ENCODE measurements around the gene HDHD3. TPM values are rescaled to one million over a fixed set of nuclear protein-coding genes. Genes with fewer than 3 reads are reported as not detected.
A peak's percentile ranks its signal among the peaks of the same experiment; 100 is the strongest.

HDHD3 gene
- total RNA-seq, 1 experiment from 2014 or later = 39.5 TPM

DNA sequence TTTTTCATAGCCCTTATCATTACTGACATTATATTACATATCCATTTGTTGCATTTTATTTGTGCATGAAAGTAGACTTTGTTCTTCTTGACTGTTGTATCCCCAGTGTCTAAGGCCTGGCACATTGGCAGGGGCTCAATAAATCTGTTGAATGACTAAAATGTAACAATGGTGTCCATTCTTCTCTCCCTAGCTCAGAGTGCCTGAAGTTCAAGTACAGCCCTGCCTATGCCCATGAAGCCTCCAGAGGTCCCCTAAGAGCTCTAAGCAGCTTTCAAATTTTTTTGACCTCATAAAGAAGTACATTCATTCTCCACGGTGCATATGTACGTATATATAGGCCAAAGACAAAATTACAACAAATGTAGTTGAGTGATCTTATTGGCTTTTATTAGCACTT lies 31.6 kb downstream of the HDHD3 start:
- Histone ChIP-seq H3K9me2 (ENCODE audit: insufficient read depth) (no peaks in the 10 kb centered on the region), H3K4me3 (no peak overlapping the region), H2AFZ (no peak overlapping the region), H4K20me1 (ENCODE audit: insufficient read depth) (no peaks in the 10 kb centered on the region), H3K4me1 (replicated peaks; ENCODE audit: insufficient read depth) (peaks cover 44% of the 10 kb centered on the region), H3K79me2 (ENCODE audit: low read depth) (peaks cover 5% of the 10 kb centered on the region), H3F3A (ENCODE audit: insufficient read depth, low read depth) (peaks cover 39% of the 10 kb centered on the region), H3K27ac (no peak overlapping the region), H3K9me3 (ENCODE audit: insufficient read depth, low read depth) (no peaks in the 10 kb centered on the region), H3K4me2 (no peak overlapping the region), H3K36me3 (ENCODE audit: low read depth) (no peaks in the 10 kb centered on the region), H3K27me3 (ENCODE audit: insufficient read depth, low read depth) (no peaks in the 10 kb centered on the region)
- ChIA-PET CTCF (no interaction called here), POLR2A (ENCODE audit: unreplicated experiment) (no interaction called here)
- TF ChIP-seq, protein P1, sequence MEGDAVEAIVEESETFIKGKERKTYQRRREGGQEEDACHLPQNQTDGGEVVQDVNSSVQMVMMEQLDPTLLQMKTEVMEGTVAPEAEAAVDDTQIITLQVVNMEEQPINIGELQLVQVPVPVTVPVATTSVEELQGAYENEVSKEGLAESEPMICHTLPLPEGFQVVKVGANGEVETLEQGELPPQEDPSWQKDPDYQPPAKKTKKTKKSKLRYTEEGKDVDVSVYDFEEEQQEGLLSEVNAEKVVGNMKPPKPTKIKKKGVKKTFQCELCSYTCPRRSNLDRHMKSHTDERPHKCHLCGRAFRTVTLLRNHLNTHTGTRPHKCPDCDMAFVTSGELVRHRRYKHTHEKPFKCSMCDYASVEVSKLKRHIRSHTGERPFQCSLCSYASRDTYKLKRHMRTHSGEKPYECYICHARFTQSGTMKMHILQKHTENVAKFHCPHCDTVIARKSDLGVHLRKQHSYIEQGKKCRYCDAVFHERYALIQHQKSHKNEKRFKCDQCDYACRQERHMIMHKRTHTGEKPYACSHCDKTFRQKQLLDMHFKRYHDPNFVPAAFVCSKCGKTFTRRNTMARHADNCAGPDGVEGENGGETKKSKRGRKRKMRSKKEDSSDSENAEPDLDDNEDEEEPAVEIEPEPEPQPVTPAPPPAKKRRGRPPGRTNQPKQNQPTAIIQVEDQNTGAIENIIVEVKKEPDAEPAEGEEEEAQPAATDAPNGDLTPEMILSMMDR (conservative IDR thresholded peaks at IDR 0.05) = no peak
- no peak for TF ChIP-seq EZH2 (IDR thresholded peaks at IDR 0.05; ENCODE audit: low read depth)
- no TSS peak for BruUV-seq (replicated peaks)
- DNase-seq = no peak
- intact Hi-C loops (cut with micrococcal nuclease; ENCODE audit: unreplicated experiment) = loop anchor here (10.0 kb wide), 1 partner anchor 590 kb away; the partner anchor contains the start of gene SNX30

GRCh38 chr9:113343732-113344231 lies 33.0 kb downstream of the HDHD3 start:
- H3K4me1 ChIP-seq (replicated peaks; ENCODE audit: insufficient read depth) = peaks cover 43% of the 10 kb centered on the region
- peak in 1 of 2 experiments; percentile 38 for DNase-seq
- H3F3A ChIP-seq (ENCODE audit: insufficient read depth, low read depth) = peaks cover 35% of the 10 kb centered on the region
- no peaks in the 10 kb centered on the region for H3K36me3 ChIP-seq (ENCODE audit: low read depth)
- H3K4me2 ChIP-seq = no peak overlapping the region
- H2AFZ ChIP-seq = no peak overlapping the region
- H3K27me3 ChIP-seq (ENCODE audit: insufficient read depth, low read depth) = no peaks in the 10 kb centered on the region
- intact Hi-C loops (cut with micrococcal nuclease; ENCODE audit: unreplicated experiment) = loop anchor here (5.0 to 10.0 kb wide), 2 partner anchors 191 to 589 kb away; partner anchors contain the start of genes SLC31A2 and SNX30
- no peak for TF ChIP-seq EZH2 (IDR thresholded peaks at IDR 0.05; ENCODE audit: low read depth)
- TF ChIP-seq, protein P1 (conservative IDR thresholded peaks at IDR 0.05) = no peak
- no TSS peak for BruUV-seq (replicated peaks)
- no peak overlapping the region; the same call in 1 of the 2 replicates for H3K27ac ChIP-seq
- ChIA-PET POLR2A (ENCODE audit: unreplicated experiment) (no interaction called here), CTCF (interaction anchor here (0.5 kb wide), 1 partner anchor 34 kb away, joined by 8 read pairs; no protein-coding TSS in a partner anchor)
- H3K9me3 ChIP-seq (ENCODE audit: insufficient read depth, low read depth) = no peaks in the 10 kb centered on the region
- no peaks in the 10 kb centered on the region for H4K20me1 ChIP-seq (ENCODE audit: insufficient read depth)
- H3K79me2 ChIP-seq (ENCODE audit: low read depth) = 0 out of 2 replicates have a peak, but pooled peaks cover 4% of the 10 kb centered on the region
- no peak overlapping the region for H3K4me3 ChIP-seq
- H3K9me2 ChIP-seq (ENCODE audit: insufficient read depth) = no peaks in the 10 kb centered on the region

DNA sequence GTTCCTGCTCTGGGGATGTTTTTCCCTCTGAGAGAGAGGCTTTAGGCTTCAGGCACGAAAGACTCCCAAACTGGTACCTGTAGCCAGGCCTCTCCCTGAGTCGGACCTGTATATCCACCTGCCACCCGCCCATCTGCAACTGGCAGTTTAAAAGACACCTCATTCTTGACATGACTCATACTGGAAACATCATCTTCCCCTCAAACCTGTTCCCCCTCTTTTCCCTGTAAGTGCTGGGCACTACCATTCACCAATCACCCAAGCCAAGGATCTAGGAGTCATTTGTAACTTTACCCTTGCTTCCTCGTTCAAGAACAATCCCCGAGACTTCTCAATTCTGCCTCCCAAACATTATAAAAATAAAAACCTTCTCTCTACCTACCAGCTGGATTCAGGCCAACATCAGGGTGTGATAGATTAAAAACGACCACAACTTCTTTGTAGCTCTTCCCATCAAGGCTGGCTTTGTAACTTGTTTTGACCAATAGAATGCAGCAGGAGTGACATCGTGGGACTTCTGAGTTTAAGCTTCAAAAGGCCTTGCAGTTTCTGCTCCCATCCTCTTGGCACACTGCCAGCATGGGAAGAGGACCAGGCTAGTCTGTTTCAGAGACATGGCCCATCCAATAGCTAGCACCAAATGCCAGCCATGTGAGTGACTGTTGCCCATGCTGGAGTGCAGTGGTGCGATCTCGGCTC lies 34.9 kb downstream of the HDHD3 start:
- Histone ChIP-seq H3K27ac (peak overlapping the region; percentile 81), H3K79me2 (ENCODE audit: low read depth) (0 out of 2 replicates have a peak, but pooled peaks cover 4% of the 10 kb centered on the region), H3F3A (ENCODE audit: insufficient read depth, low read depth) (peaks cover 33% of the 10 kb centered on the region), H3K4me3 (peak overlapping the region; percentile 28; the same call in 1 of the 2 replicates), H3K4me1 (replicated peaks; ENCODE audit: insufficient read depth) (peaks cover 43% of the 10 kb centered on the region), H3K9me2 (ENCODE audit: insufficient read depth) (no peaks in the 10 kb centered on the region), H4K20me1 (ENCODE audit: insufficient read depth) (no peaks in the 10 kb centered on the region), H3K9me3 (ENCODE audit: insufficient read depth, low read depth) (no peaks in the 10 kb centered on the region), H3K27me3 (ENCODE audit: insufficient read depth, low read depth) (no peaks in the 10 kb centered on the region), H3K4me2 (peak overlapping the region; percentile 90), H2AFZ (peak overlapping the region; percentile 66), H3K36me3 (ENCODE audit: low read depth) (no peaks in the 10 kb centered on the region)
- ChIA-PET POLR2A (ENCODE audit: unreplicated experiment) (interaction anchor here (0.7 to 1.4 kb wide), 2 partner anchors 28 to 68 kb away, joined by 3 to 4 read pairs; partner anchors contain the start of genes C9orf43 and POLE3), CTCF (interaction anchor here (0.5 to 1.4 kb wide), 3 partner anchors 36 to 659 kb away, joined by 4 to 7 read pairs (median 4); no protein-coding TSS in a partner anchor)
- intact Hi-C loops (cut with micrococcal nuclease; ENCODE audit: unreplicated experiment) = loop anchor here (1.0 to 10.0 kb wide), 6 partner anchors 33 to 587 kb away; partner anchors contain the start of genes ALAD, HDHD3, SLC31A2 and SNX30
- no peak for TF ChIP-seq EZH2 (IDR thresholded peaks at IDR 0.05; ENCODE audit: low read depth)
- TF ChIP-seq, protein P1 (conservative IDR thresholded peaks at IDR 0.05) = no peak
- DNase-seq = peak; percentile 86 to 96
- BruUV-seq (replicated peaks) = no TSS peak
